ENCODE data around the gene RPLP2.

- TF ChIP-seq CTCF (IDR thresholded peaks at IDR 0.05): no peak
- TF ChIP-seq POLR2AphosphoS5 (IDR thresholded peaks at IDR 0.05): peak; percentile 55 to 80 (median 62)
- TF ChIP-seq POLR2A (IDR thresholded peaks at IDR 0.05): no peak
Measured at GRCh38 chr11:844693-845644, 35.2 kb downstream of the RPLP2 start.
